ENCODE measurements around the gene TAPT1. TPM values are rescaled to one million over a fixed set of nuclear protein-coding genes. Genes with fewer than 3 reads are reported as not detected.

Gene TAPT1
- total and polyA plus RNA-seq, 2 of the 13 experiments (the other 11 are each of a cell fraction or from before 2014, with no cell fraction given), result 24.5 to 25.3 TPM

DNA sequence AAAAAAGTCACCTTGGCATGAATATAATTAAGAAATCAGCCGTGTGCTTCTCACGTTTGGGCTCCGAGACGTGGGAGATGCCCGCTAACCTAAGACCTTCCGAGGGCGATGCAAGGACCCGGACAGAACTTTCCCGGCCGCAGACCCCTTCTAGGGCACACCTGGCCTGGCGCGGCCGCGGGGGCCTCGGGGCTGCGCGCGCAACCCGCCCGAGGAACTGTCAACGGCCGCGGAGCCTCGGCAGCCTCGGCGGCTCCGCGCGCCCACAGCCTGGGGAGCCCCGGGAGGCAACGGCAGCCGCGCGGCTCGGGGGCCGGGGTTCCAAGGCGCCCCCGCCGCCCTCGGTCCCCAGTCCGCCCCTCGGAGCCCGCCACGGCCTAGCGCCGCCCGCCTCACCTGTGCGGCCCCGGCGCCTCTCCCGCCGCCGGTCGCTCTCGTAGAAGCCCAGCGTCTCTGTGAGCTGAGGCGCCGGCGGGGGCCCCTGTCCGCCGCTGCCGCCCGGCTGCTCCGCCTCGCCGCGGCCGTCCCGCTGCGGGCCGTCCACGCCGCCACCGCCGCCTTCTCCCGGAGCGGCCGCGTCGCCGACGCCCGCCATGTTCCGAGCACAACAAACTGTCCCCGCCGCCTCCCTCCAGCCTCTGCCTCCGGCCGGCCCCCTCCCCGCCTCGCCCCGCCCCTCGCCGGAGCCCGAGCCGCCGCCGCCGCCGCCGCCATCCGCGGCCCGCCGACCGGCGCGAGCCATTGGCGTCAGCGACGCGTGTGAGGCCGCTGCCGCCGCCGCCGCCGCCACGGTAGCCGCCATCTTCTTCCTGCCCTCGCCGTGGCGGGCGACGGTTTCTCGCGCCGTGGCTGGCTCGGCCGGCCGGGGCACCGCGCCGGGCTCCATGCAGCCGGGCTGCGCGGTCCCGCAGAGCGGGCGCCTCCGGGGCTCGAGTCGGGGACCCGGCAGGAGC, at the start of gene TAPT1 (continued):
- TF ChIP-seq PAX8 (CRISPR knock-in tag; IDR thresholded peaks at IDR 0.05; ENCODE audit: borderline replicate concordance) (no peak), ZNF674 (CRISPR knock-in tag; IDR thresholded peaks at IDR 0.05; ENCODE audit: low read depth) (no peak), KDM3A (CRISPR knock-in tag; IDR thresholded peaks at IDR 0.05; ENCODE audit: low read depth) (no peak), TCF12 (IDR thresholded peaks at IDR 0.05) (no peak), TCF12 (CRISPR knock-in tag; IDR thresholded peaks at IDR 0.05) (no peak), RARG (CRISPR knock-in tag; IDR thresholded peaks at IDR 0.05; ENCODE audit: low read depth) (no peak), JUND (CRISPR knock-in tag; IDR thresholded peaks at IDR 0.05) (no peak), SIN3A (IDR thresholded peaks at IDR 0.05; ENCODE audit: borderline replicate concordance, low read depth, low read length) (peak; percentile 25; the same call in 1 of the 2 replicates), HES4 (CRISPR knock-in tag; IDR thresholded peaks at IDR 0.05; ENCODE audit: borderline replicate concordance) (0 out of 2 replicates have a peak, but pooled peaks have one; percentile 31), MIXL1 (CRISPR knock-in tag; IDR thresholded peaks at IDR 0.05) (no peak), PHF5A (CRISPR knock-in tag; IDR thresholded peaks at IDR 0.05; ENCODE audit: low read depth, unreplicated experiment) (no peak), ZNF839 (CRISPR knock-in tag; IDR thresholded peaks at IDR 0.05; ENCODE audit: borderline replicate concordance) (no peak), KLF13 (CRISPR knock-in tag; IDR thresholded peaks at IDR 0.05) (no peak), ZBTB7B (CRISPR knock-in tag; IDR thresholded peaks at IDR 0.05) (0 out of 2 replicates have a peak, but pooled peaks have one; percentile 66), SMARCE1 (IDR thresholded peaks at IDR 0.05; ENCODE audit: borderline replicate concordance) (no peak), ZNF777 (CRISPR knock-in tag; IDR thresholded peaks at IDR 0.05) (peak; percentile 1; the same call in 1 of the 2 replicates), CREM (IDR thresholded peaks at IDR 0.05) (no peak), CREM (CRISPR knock-in tag; IDR thresholded peaks at IDR 0.05) (no peak), ZNF431 (CRISPR knock-in tag; IDR thresholded peaks at IDR 0.05; ENCODE audit: borderline replicate concordance, low read depth) (0 out of 2 replicates have a peak, but pooled peaks have one; percentile 38)
- TF ChIP-seq, protein P1, sequence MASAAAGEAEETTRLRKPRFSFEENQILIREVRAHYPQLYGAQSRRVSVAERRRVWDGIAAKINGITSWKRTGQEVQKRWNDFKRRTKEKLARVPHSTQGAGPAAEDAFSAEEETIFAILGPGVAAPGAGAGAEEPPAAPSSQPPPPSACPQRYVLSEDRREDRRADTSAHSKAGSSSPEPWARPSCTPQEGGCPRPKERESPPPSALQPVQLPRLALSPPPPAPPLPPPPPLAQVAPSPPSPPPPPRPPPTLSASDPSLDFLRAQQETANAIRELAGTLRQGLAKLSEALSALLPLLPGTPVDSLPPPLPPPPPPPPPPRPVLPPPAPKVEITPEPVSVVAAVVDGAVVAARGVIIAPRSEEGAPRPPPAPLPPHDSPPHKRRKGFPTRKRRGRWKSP (CRISPR knock-in tag; IDR thresholded peaks at IDR 0.05), result no peak
- TF ChIP-seq, protein P2, sequence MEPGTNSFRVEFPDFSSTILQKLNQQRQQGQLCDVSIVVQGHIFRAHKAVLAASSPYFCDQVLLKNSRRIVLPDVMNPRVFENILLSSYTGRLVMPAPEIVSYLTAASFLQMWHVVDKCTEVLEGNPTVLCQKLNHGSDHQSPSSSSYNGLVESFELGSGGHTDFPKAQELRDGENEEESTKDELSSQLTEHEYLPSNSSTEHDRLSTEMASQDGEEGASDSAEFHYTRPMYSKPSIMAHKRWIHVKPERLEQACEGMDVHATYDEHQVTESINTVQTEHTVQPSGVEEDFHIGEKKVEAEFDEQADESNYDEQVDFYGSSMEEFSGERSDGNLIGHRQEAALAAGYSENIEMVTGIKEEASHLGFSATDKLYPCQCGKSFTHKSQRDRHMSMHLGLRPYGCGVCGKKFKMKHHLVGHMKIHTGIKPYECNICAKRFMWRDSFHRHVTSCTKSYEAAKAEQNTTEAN (CRISPR knock-in tag; conservative IDR thresholded peaks at IDR 0.05), result 0 out of 2 replicates have a peak, but pooled peaks have one; percentile 17
- TF ChIP-seq, protein P3, sequence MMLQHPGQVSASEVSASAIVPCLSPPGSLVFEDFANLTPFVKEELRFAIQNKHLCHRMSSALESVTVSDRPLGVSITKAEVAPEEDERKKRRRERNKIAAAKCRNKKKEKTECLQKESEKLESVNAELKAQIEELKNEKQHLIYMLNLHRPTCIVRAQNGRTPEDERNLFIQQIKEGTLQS (CRISPR knock-in tag; IDR thresholded peaks at IDR 0.05), result no peak
- TF ChIP-seq, protein P4, sequence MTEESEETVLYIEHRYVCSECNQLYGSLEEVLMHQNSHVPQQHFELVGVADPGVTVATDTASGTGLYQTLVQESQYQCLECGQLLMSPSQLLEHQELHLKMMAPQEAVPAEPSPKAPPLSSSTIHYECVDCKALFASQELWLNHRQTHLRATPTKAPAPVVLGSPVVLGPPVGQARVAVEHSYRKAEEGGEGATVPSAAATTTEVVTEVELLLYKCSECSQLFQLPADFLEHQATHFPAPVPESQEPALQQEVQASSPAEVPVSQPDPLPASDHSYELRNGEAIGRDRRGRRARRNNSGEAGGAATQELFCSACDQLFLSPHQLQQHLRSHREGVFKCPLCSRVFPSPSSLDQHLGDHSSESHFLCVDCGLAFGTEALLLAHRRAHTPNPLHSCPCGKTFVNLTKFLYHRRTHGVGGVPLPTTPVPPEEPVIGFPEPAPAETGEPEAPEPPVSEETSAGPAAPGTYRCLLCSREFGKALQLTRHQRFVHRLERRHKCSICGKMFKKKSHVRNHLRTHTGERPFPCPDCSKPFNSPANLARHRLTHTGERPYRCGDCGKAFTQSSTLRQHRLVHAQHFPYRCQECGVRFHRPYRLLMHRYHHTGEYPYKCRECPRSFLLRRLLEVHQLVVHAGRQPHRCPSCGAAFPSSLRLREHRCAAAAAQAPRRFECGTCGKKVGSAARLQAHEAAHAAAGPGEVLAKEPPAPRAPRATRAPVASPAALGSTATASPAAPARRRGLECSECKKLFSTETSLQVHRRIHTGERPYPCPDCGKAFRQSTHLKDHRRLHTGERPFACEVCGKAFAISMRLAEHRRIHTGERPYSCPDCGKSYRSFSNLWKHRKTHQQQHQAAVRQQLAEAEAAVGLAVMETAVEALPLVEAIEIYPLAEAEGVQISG (CRISPR knock-in tag; IDR thresholded peaks at IDR 0.05), result peak; percentile 24; the same call in 1 of the 2 replicates
- TF ChIP-seq, protein P5, sequence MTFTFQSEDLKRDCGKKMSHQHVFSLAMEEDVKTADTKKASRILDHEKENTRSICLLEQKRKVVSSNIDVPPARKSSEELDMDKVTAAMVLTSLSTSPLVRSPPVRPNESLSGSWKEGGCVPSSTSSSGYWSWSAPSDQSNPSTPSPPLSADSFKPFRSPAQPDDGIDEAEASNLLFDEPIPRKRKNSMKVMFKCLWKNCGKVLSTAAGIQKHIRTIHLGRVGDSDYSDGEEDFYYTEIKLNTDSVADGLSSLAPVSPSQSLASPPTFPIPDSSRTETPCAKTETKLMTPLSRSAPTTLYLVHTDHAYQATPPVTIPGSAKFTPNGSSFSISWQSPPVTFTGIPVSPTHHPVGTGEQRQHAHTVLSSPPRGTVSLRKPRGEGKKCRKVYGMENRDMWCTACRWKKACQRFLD (CRISPR knock-in tag; IDR thresholded peaks at IDR 0.05; ENCODE audit: borderline replicate concordance), result no peak; the same call in 1 of the 2 replicates

Measured in HepG2 (cell line).